Liver (tissue), 9 donors: Measurements from ENCODE around the gene SCUBE1. TPM values are rescaled to one million over a fixed set of nuclear protein-coding genes. Genes with fewer than 3 reads are reported as not detected.

Experiments used
- DNase-seq: peaks from one replicate; pipeline ENCODE4 v3.0.0-alpha.2; 2017; ENCODE audit warnings: low spot score
- H3K27ac ChIP-seq, 2 donors: one replicate each; pipeline ENCODE4 v1.7.0; 2013; ENCODE audit warnings: inconsistent platforms in 2 of 2, low read length in 2 of 2, control low read depth in 1 of 2, low read depth in 1 of 2, mild to moderate bottlenecking in 1 of 2
- H3K27me3 ChIP-seq, 4 donors: one replicate each; pipeline versions ENCODE4 v1.6.1 to v1.7.0; 2013; ENCODE audit warnings: low read length in 3 of 4, inconsistent platforms in 1 of 4, mild to moderate bottlenecking in 1 of 4, moderate library complexity in 1 of 4; ENCODE audit not compliant: control insufficient read depth in 4 of 4, insufficient read depth in 4 of 4
- H3K36me3 ChIP-seq, 4 donors: one replicate each; pipeline versions ENCODE4 v1.6.1 to v1.7.0; 2013; ENCODE audit warnings: low read length in 3 of 4, mild to moderate bottlenecking in 3 of 4, low read depth in 1 of 4, moderate library complexity in 1 of 4; ENCODE audit not compliant: control insufficient read depth in 4 of 4, insufficient read depth in 3 of 4
- H3K4me1 ChIP-seq, 4 donors: one replicate each; pipeline versions ENCODE4 v1.6.1 to v1.7.0; 2013; ENCODE audit warnings: low read length in 3 of 4, mild to moderate bottlenecking in 3 of 4, moderate library complexity in 1 of 4; ENCODE audit not compliant: control insufficient read depth in 4 of 4, insufficient read depth in 4 of 4
- H3K4me3 ChIP-seq, 3 donors: one replicate each; pipeline versions ENCODE4 v1.6.1 to v1.7.0; 2013; ENCODE audit warnings: low read length in 3 of 3, control low read depth in 1 of 3, low read depth in 1 of 3, mild to moderate bottlenecking in 1 of 3
- H3K9ac ChIP-seq, 2 donors: one replicate each; pipeline ENCODE4 v1.7.0; 2013; ENCODE audit warnings: low read length in 2 of 2, mild to moderate bottlenecking in 2 of 2, moderate library complexity in 2 of 2, control low read depth in 1 of 2, low read depth in 1 of 2
- H3K9me3 ChIP-seq, 4 donors: one replicate each; pipeline versions ENCODE4 v1.6.1 to v1.7.0; 2013; ENCODE audit warnings: low read length in 3 of 4; ENCODE audit not compliant: control insufficient read depth in 4 of 4
- ATF3 ChIP-seq: IDR thresholded peaks from 2 replicates; pipeline ENCODE4 v1.6.1; 2016; ENCODE audit warnings: antibody characterized with exemption
- EGR1 ChIP-seq, 2 donors: IDR thresholded peaks; 2 replicates each; pipeline ENCODE4 v1.6.1; 2016 to 2018; ENCODE audit warnings: antibody characterized with exemption in 2 of 2, low read depth in 2 of 2
- FOXA1 ChIP-seq: IDR thresholded peaks from 2 replicates; pipeline ENCODE4 v1.6.1; 2016; ENCODE audit warnings: antibody characterized with exemption
- GABPA ChIP-seq, 2 donors: IDR thresholded peaks in 1 of 2; conservative IDR thresholded peaks in 1 of 2; 2 replicates each; pipeline ENCODE4 v1.6.1; 2016; ENCODE audit warnings: antibody characterized with exemption in 2 of 2, mild to moderate bottlenecking in 1 of 2, moderate library complexity in 1 of 2
- HNF4A ChIP-seq, 2 donors: conservative IDR thresholded peaks; 2 replicates each; pipeline ENCODE4 v1.6.1; 2016; ENCODE audit warnings: antibody characterized with exemption in 2 of 2, mild to moderate bottlenecking in 2 of 2
- HNF4G ChIP-seq: IDR thresholded peaks from 2 replicates; pipeline ENCODE4 v1.6.1; 2016; ENCODE audit warnings: antibody characterized with exemption
- NR2F2 ChIP-seq: IDR thresholded peaks from 2 replicates; pipeline ENCODE4 v1.6.1; 2016; ENCODE audit warnings: antibody characterized with exemption
- RXRA ChIP-seq, 2 donors: IDR thresholded peaks; 2 replicates each; pipeline ENCODE4 v1.6.1; 2017 to 2018; ENCODE audit warnings: antibody characterized with exemption in 2 of 2, mild to moderate bottlenecking in 1 of 2
- SP1 ChIP-seq: IDR thresholded peaks from 2 replicates; pipeline ENCODE4 v1.6.1; 2018; ENCODE audit warnings: antibody characterized with exemption, mild to moderate bottlenecking
- TAF1 ChIP-seq: conservative IDR thresholded peaks from 2 replicates; pipeline ENCODE4 v1.6.1; 2016; ENCODE audit warnings: antibody characterized with exemption, mild to moderate bottlenecking
- YY1 ChIP-seq: IDR thresholded peaks from 2 replicates; pipeline ENCODE4 v1.6.1; 2016; ENCODE audit warnings: antibody characterized with exemption, mild to moderate bottlenecking
- WGBS: extraction: QIAGEN DNeasy Blood & Tissue Kit; methylation state at CpG from one replicate; pipeline ENCODE4 v1.1.7; 2013; 5-methylcytosine and 5-hydroxymethylcytosine counted together
- polyA plus RNA-seq, 2 donors: library from polyadenylated mRNA; stranded (reverse) in 1 of 2; unstranded in 1 of 2; fragments of 200-250 nt in 1 of 2; fragments of >200 nt in 1 of 2; fragmentation: Nextera tagmentation in 1 of 2; extraction: Ambion mirVana in 1 of 2; gene quantifications; one replicate each; pipeline versions ENCODE4 v1.2.1 to v1.2.3, GENCODE V29; 2013 to 2015
- total RNA-seq, 2 donors: library from RNA; depleted of rRNA; stranded (reverse); fragments of >200 nt; gene quantifications; one replicate each; pipeline ENCODE4 v1.2.3, GENCODE V29; 2014
- TF ChIP-seq, protein P1 (sequence below): IDR thresholded peaks from 2 replicates; pipeline ENCODE4 v1.6.1; 2016; ENCODE audit warnings: antibody characterized with exemption
- TF ChIP-seq, protein P2 (sequence below): IDR thresholded peaks from 2 replicates; pipeline ENCODE4 v1.6.1; 2016; ENCODE audit warnings: antibody characterized with exemption
- TF ChIP-seq, protein P3 (sequence below): IDR thresholded peaks from 2 replicates; pipeline ENCODE4 v1.6.1; 2016; ENCODE audit warnings: antibody characterized with exemption, mild to moderate bottlenecking
- donor health status: healthy.
- donor health status: healthy.
- donor health status: healthy.
- donor health status: healthy.
- donor health status: healthy.

The SCUBE1 gene
- total and polyA plus RNA-seq, 4 donors = 0.07 to 0.46 (median 0.08) TPM; not detected in 1

GRCh38 chr22:43277987-43278601, 65.1 kb downstream of the SCUBE1 start:
- 77% methylated on average over 13 of the region's 13 CpGs for WGBS
- DNase-seq = no peak
- no peak overlapping the region for H3K27ac ChIP-seq

DNA sequence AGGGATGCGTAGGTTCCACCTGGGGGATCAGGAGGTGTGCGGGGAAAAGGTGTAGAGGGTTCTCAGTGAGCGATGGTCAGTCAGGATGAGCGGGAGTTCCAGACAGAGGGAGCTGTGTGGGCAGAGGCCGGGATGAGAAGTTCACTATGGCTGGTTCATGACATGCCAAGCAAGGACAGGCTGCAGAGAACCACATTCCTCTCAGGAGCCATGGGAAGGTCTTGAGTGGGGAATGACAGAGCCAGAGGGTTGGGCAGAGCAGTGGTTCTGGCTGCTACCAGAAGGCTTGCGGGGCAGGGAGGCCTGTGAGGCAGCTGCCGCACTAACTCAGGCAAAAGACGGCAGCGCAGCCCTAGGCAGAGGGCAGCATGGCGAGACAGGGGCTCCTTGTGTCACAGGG, 66.1 kb downstream of the SCUBE1 start:
- no peaks in the 10 kb centered on the region for H3K9me3 ChIP-seq
- H3K4me3 ChIP-seq = no peak overlapping the region
- DNase-seq = no peak
- H3K4me1 ChIP-seq = peaks cover 0 to 13% (median 6%) of the 10 kb centered on the region in 4 donors
- H3K27ac ChIP-seq = no peak overlapping the region
- TF ChIP-seq NR2F2 (no peak), HNF4G (no peak), FOXA1 (no peak), HNF4A (conservative IDR thresholded peaks at IDR 0.05) (no peak), RXRA (IDR thresholded peaks at IDR 0.05) (no peak), TAF1 (no peak), EGR1 (IDR thresholded peaks at IDR 0.05; ENCODE audit: low read depth in 2 of 2) (no peak), ATF3 (no peak), GABPA (IDR thresholded peaks at IDR 0.05 in 1 of 2, conservative IDR thresholded peaks at IDR 0.05 in 1 of 2) (no peak), YY1 (no peak)
- TF ChIP-seq, protein P1, sequence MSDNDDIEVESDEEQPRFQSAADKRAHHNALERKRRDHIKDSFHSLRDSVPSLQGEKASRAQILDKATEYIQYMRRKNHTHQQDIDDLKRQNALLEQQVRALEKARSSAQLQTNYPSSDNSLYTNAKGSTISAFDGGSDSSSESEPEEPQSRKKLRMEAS = no peak
- TF ChIP-seq, protein P2, sequence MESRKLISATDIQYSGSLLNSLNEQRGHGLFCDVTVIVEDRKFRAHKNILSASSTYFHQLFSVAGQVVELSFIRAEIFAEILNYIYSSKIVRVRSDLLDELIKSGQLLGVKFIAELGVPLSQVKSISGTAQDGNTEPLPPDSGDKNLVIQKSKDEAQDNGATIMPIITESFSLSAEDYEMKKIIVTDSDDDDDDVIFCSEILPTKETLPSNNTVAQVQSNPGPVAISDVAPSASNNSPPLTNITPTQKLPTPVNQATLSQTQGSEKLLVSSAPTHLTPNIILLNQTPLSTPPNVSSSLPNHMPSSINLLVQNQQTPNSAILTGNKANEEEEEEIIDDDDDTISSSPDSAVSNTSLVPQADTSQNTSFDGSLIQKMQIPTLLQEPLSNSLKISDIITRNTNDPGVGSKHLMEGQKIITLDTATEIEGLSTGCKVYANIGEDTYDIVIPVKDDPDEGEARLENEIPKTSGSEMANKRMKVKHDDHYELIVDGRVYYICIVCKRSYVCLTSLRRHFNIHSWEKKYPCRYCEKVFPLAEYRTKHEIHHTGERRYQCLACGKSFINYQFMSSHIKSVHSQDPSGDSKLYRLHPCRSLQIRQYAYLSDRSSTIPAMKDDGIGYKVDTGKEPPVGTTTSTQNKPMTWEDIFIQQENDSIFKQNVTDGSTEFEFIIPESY = no peak
- H3K9ac ChIP-seq = no peak overlapping the region
- WGBS = 98% methylated on average over 10 of the region's 10 CpGs
- no peaks in the 10 kb centered on the region for H3K27me3 ChIP-seq
- H3K36me3 ChIP-seq = no peaks in the 10 kb centered on the region

More at GRCh38 chr22:43277987-43278601, 65.1 kb downstream of the SCUBE1 start:
- no peaks in the 10 kb centered on the region for H3K27me3 ChIP-seq
- no peak overlapping the region for H3K4me3 ChIP-seq
- H3K36me3 ChIP-seq = no peaks in the 10 kb centered on the region
- H3K4me1 ChIP-seq = peaks cover 0 to 4% (median 2%) of the 10 kb centered on the region in 4 donors
- no peak overlapping the region for H3K9ac ChIP-seq
- H3K9me3 ChIP-seq = no peaks in the 10 kb centered on the region
- TF ChIP-seq, protein P2 = no peak
- TF ChIP-seq FOXA1 = no peak
- TF ChIP-seq, protein P1 = no peak
- no peak for TF ChIP-seq YY1
- no peak for TF ChIP-seq NR2F2
- no peak for TF ChIP-seq TAF1
- no peak for TF ChIP-seq SP1
- no peak for TF ChIP-seq RXRA (IDR thresholded peaks at IDR 0.05)
- TF ChIP-seq, protein P3, sequence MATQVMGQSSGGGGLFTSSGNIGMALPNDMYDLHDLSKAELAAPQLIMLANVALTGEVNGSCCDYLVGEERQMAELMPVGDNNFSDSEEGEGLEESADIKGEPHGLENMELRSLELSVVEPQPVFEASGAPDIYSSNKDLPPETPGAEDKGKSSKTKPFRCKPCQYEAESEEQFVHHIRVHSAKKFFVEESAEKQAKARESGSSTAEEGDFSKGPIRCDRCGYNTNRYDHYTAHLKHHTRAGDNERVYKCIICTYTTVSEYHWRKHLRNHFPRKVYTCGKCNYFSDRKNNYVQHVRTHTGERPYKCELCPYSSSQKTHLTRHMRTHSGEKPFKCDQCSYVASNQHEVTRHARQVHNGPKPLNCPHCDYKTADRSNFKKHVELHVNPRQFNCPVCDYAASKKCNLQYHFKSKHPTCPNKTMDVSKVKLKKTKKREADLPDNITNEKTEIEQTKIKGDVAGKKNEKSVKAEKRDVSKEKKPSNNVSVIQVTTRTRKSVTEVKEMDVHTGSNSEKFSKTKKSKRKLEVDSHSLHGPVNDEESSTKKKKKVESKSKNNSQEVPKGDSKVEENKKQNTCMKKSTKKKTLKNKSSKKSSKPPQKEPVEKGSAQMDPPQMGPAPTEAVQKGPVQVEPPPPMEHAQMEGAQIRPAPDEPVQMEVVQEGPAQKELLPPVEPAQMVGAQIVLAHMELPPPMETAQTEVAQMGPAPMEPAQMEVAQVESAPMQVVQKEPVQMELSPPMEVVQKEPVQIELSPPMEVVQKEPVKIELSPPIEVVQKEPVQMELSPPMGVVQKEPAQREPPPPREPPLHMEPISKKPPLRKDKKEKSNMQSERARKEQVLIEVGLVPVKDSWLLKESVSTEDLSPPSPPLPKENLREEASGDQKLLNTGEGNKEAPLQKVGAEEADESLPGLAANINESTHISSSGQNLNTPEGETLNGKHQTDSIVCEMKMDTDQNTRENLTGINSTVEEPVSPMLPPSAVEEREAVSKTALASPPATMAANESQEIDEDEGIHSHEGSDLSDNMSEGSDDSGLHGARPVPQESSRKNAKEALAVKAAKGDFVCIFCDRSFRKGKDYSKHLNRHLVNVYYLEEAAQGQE = no peak
- TF ChIP-seq HNF4A (conservative IDR thresholded peaks at IDR 0.05) = no peak
- TF ChIP-seq EGR1 (IDR thresholded peaks at IDR 0.05; ENCODE audit: low read depth in 2 of 2) = no peak
